WTC11 (cell line): ENCODE data around the gene TMEM184A. TPM values are rescaled to one million over a fixed set of nuclear protein-coding genes. Genes with fewer than 3 reads are reported as not detected.

Experiments
- ATAC-seq: fragments of 200-7000 bp; cut with Tn5 transposase; 2 replicates; pipeline ENCODE4 v1.10.0; 2021; ENCODE audit warnings: mild to moderate bottlenecking, moderate library complexity
- CTCF ChIA-PET: fragments of 300-600 bp; sonication (Branson Sonifier 250); formaldehyde crosslinking; loops from one replicate; lab custom pipeline; 2021; ENCODE audit warnings: antibody characterized with exemption; lab: Charles Lee
- POLR2A ChIA-PET: fragments of 350-600 bp; sonication (Branson Sonifier 250); formaldehyde crosslinking; loops from one replicate; lab custom pipeline; 2021; ENCODE audit warnings: antibody characterized with exemption; lab: Charles Lee
- DNase-seq: peaks from one replicate; pipeline ENCODE4 v3.0.0; 2021; ENCODE audit warnings: low spot score
- H3K27ac Mint-ChIP-seq: 2 replicates; pipeline ENCODE4 v1.8.0; 2021; ENCODE audit warnings: mixed read lengths
- H3K27me3 Mint-ChIP-seq: 2 replicates; pipeline ENCODE4 v1.8.0; 2021; ENCODE audit warnings: low read depth, mild to moderate bottlenecking, moderate library complexity, mixed read lengths
- H3K36me3 Mint-ChIP-seq: 2 replicates; pipeline ENCODE4 v1.8.0; 2021; ENCODE audit warnings: mixed read lengths
- H3K4me1 Mint-ChIP-seq: 2 replicates; pipeline ENCODE4 v1.8.0; 2022; ENCODE audit warnings: mixed read lengths
- H3K4me3 Mint-ChIP-seq: 2 replicates; pipeline ENCODE4 v1.8.0; 2021; ENCODE audit warnings: mild to moderate bottlenecking, moderate library complexity, mixed read lengths
- H3K9me3 Mint-ChIP-seq: 2 replicates; pipeline ENCODE4 v1.8.0; 2021; ENCODE audit warnings: mixed read lengths
- ATF1 ChIP-seq: sonication (generic); formaldehyde crosslinking; IDR thresholded peaks from 2 replicates; pipeline ENCODE4 v1.8.1; 2023; ENCODE audit warnings: mild to moderate bottlenecking, moderate library complexity, missing genetic modification reagents
- CREB1 ChIP-seq: sonication (generic); formaldehyde crosslinking; IDR thresholded peaks from 2 replicates; pipeline ENCODE4 v1.8.0; 2023; ENCODE audit warnings: mild to moderate bottlenecking, missing genetic modification reagents
- ELF4 ChIP-seq: sonication (generic); formaldehyde crosslinking; IDR thresholded peaks from 2 replicates; pipeline ENCODE4 v1.8.1; 2022; ENCODE audit warnings: low read depth, mild to moderate bottlenecking, moderate library complexity, missing genetic modification reagents
- HMGA2 ChIP-seq: fragments of 250-450 bp; sonication (Bioruptor Pico); IDR thresholded peaks from 2 replicates; pipeline ENCODE4 v1.4.0; 2021; ENCODE audit warnings: mild to moderate bottlenecking, moderate library complexity
- JUN ChIP-seq: sonication (generic); formaldehyde crosslinking; IDR thresholded peaks from 2 replicates; pipeline ENCODE4 v1.8.0; 2023; ENCODE audit warnings: mild to moderate bottlenecking, missing genetic modification reagents
- MXD4 ChIP-seq: fragments of 250-450 bp; sonication (Bioruptor Pico); IDR thresholded peaks from 2 replicates; pipeline ENCODE4 v1.8.0; 2021; ENCODE audit warnings: mild to moderate bottlenecking, moderate library complexity, borderline replicate concordance
- MYBL2 ChIP-seq: sonication (generic); formaldehyde crosslinking; IDR thresholded peaks from 2 replicates; pipeline ENCODE4 v1.8.1; 2023; ENCODE audit warnings: mild to moderate bottlenecking, moderate library complexity, missing genetic modification reagents
- NFE2L1 ChIP-seq: sonication (generic); formaldehyde crosslinking; IDR thresholded peaks from 2 replicates; pipeline ENCODE4 v1.8.1; 2023; ENCODE audit warnings: missing genetic modification reagents
- SMAD3 ChIP-seq: sonication (generic); formaldehyde crosslinking; IDR thresholded peaks from 2 replicates; pipeline ENCODE4 v1.8.0; 2022; ENCODE audit warnings: missing genetic modification reagents, mild to moderate bottlenecking, borderline replicate concordance
- SMAD4 ChIP-seq: sonication (generic); formaldehyde crosslinking; IDR thresholded peaks from 2 replicates; pipeline ENCODE4 v1.8.0; 2022; ENCODE audit warnings: mild to moderate bottlenecking, missing genetic modification reagents
- SP1 ChIP-seq: sonication (generic); formaldehyde crosslinking; conservative IDR thresholded peaks from 2 replicates; pipeline ENCODE4 v1.8.1; 2022; ENCODE audit warnings: missing genetic modification reagents
- TEAD1 ChIP-seq: sonication (generic); formaldehyde crosslinking; IDR thresholded peaks from 2 replicates; pipeline ENCODE4 v1.8.0; 2022; ENCODE audit warnings: mild to moderate bottlenecking, missing genetic modification reagents
- ZBTB21 ChIP-seq: sonication (generic); formaldehyde crosslinking; IDR thresholded peaks from 2 replicates; pipeline ENCODE4 v1.8.1; 2023; ENCODE audit warnings: mild to moderate bottlenecking, missing genetic modification reagents, borderline replicate concordance
- ZNF423 ChIP-seq: fragments of 250-450 bp; sonication (Bioruptor Pico); IDR thresholded peaks from 2 replicates; pipeline ENCODE4 v2.1.2; 2022; ENCODE audit warnings: mild to moderate bottlenecking, moderate library complexity
- total RNA-seq: library from RNA; stranded (reverse); gene quantifications from 3 replicates; pipeline ENCODE4 v1.2.3, GENCODE V29; 2021
- TF ChIP-seq, protein P1 (sequence below): sonication (generic); formaldehyde crosslinking; IDR thresholded peaks from 2 replicates; pipeline ENCODE4 v1.8.1; 2022; ENCODE audit warnings: low read depth, missing genetic modification reagents, borderline replicate concordance
- TF ChIP-seq, protein P2 (sequence below): fragments of 250-450 bp; sonication (Bioruptor Pico); IDR thresholded peaks from 2 replicates; pipeline ENCODE4 v1.8.0; 2021; ENCODE audit warnings: mild to moderate bottlenecking
- TF ChIP-seq, protein P3 (sequence below): fragments of 200-600 bp; IDR thresholded peaks from 2 replicates; pipeline ENCODE4 v1.8.0; 2022; ENCODE audit warnings: antibody characterized with exemption
- TF ChIP-seq, protein P4 (sequence below): sonication (generic); formaldehyde crosslinking; conservative IDR thresholded peaks from 2 replicates; pipeline ENCODE4 v1.8.1; 2022; ENCODE audit warnings: mild to moderate bottlenecking, missing genetic modification reagents
- TF ChIP-seq, protein P5 (sequence below): sonication (generic); formaldehyde crosslinking; IDR thresholded peaks from 2 replicates; pipeline ENCODE4 v1.8.0; 2022; ENCODE audit warnings: mild to moderate bottlenecking, missing genetic modification reagents
- TF ChIP-seq, protein P6 (sequence below): sonication (generic); formaldehyde crosslinking; IDR thresholded peaks from 2 replicates; pipeline ENCODE4 v1.8.1; 2022; ENCODE audit warnings: mild to moderate bottlenecking, missing genetic modification reagents, moderate library complexity, borderline replicate concordance

TMEM184A gene
- total RNA-seq, 1 experiment from 2014 or later, result 1.4 TPM

DNA sequence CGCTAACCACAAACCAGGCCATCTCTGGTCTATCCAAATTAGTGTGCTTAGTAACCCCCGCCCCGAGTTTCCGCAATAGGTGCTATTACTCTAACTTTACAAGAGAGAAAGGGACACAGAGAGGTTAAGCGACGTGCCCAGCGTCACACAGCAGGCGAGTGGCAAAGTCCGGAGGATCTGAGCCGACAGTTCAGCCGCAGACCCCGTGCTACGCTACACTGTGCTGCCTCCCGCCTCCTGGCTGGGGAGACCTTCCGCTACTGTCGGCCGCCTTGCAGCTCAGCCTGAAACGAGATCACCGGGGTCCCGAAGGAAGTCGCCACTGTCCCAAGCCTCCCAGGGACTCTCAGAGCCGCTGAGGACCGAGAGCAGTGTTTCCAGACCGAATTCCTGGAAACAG lies 52.6 kb downstream of the TMEM184A start:
- TF ChIP-seq, protein P1, sequence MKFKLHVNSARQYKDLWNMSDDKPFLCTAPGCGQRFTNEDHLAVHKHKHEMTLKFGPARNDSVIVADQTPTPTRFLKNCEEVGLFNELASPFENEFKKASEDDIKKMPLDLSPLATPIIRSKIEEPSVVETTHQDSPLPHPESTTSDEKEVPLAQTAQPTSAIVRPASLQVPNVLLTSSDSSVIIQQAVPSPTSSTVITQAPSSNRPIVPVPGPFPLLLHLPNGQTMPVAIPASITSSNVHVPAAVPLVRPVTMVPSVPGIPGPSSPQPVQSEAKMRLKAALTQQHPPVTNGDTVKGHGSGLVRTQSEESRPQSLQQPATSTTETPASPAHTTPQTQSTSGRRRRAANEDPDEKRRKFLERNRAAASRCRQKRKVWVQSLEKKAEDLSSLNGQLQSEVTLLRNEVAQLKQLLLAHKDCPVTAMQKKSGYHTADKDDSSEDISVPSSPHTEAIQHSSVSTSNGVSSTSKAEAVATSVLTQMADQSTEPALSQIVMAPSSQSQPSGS, result no peak
- TF ChIP-seq, protein P2, sequence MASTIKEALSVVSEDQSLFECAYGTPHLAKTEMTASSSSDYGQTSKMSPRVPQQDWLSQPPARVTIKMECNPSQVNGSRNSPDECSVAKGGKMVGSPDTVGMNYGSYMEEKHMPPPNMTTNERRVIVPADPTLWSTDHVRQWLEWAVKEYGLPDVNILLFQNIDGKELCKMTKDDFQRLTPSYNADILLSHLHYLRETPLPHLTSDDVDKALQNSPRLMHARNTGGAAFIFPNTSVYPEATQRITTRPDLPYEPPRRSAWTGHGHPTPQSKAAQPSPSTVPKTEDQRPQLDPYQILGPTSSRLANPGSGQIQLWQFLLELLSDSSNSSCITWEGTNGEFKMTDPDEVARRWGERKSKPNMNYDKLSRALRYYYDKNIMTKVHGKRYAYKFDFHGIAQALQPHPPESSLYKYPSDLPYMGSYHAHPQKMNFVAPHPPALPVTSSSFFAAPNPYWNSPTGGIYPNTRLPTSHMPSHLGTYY (CRISPR knock-in tag), result no peak
- TF ChIP-seq HMGA2 (CRISPR knock-in tag) (no peak), SMAD3 (CRISPR knock-in tag) (no peak), NFE2L1 (CRISPR knock-in tag) (no peak), SP1 (CRISPR knock-in tag) (no peak), MYBL2 (no peak), MXD4 (CRISPR knock-in tag) (no peak), ATF1 (CRISPR knock-in tag) (no peak), ZNF423 (no peak), JUN (no peak), ZBTB21 (CRISPR knock-in tag) (no peak), ELF4 (CRISPR knock-in tag) (no peak), TEAD1 (no peak), CREB1 (no peak), SMAD4 (no peak)
- TF ChIP-seq, protein P3, sequence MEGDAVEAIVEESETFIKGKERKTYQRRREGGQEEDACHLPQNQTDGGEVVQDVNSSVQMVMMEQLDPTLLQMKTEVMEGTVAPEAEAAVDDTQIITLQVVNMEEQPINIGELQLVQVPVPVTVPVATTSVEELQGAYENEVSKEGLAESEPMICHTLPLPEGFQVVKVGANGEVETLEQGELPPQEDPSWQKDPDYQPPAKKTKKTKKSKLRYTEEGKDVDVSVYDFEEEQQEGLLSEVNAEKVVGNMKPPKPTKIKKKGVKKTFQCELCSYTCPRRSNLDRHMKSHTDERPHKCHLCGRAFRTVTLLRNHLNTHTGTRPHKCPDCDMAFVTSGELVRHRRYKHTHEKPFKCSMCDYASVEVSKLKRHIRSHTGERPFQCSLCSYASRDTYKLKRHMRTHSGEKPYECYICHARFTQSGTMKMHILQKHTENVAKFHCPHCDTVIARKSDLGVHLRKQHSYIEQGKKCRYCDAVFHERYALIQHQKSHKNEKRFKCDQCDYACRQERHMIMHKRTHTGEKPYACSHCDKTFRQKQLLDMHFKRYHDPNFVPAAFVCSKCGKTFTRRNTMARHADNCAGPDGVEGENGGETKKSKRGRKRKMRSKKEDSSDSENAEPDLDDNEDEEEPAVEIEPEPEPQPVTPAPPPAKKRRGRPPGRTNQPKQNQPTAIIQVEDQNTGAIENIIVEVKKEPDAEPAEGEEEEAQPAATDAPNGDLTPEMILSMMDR, result no peak
- TF ChIP-seq, protein P4, sequence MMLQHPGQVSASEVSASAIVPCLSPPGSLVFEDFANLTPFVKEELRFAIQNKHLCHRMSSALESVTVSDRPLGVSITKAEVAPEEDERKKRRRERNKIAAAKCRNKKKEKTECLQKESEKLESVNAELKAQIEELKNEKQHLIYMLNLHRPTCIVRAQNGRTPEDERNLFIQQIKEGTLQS, result no peak
- TF ChIP-seq, protein P5, sequence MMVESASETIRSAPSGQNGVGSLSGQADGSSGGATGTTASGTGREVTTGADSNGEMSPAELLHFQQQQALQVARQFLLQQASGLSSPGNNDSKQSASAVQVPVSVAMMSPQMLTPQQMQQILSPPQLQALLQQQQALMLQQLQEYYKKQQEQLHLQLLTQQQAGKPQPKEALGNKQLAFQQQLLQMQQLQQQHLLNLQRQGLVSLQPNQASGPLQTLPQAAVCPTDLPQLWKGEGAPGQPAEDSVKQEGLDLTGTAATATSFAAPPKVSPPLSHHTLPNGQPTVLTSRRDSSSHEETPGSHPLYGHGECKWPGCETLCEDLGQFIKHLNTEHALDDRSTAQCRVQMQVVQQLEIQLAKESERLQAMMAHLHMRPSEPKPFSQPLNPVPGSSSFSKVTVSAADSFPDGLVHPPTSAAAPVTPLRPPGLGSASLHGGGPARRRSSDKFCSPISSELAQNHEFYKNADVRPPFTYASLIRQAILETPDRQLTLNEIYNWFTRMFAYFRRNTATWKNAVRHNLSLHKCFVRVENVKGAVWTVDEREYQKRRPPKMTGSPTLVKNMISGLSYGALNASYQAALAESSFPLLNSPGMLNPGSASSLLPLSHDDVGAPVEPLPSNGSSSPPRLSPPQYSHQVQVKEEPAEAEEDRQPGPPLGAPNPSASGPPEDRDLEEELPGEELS (CRISPR knock-in tag), result no peak
- TF ChIP-seq, protein P6, sequence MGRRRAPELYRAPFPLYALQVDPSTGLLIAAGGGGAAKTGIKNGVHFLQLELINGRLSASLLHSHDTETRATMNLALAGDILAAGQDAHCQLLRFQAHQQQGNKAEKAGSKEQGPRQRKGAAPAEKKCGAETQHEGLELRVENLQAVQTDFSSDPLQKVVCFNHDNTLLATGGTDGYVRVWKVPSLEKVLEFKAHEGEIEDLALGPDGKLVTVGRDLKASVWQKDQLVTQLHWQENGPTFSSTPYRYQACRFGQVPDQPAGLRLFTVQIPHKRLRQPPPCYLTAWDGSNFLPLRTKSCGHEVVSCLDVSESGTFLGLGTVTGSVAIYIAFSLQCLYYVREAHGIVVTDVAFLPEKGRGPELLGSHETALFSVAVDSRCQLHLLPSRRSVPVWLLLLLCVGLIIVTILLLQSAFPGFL (CRISPR knock-in tag), result no peak
- no peaks in the 10 kb centered on the region for H3K27me3 Mint-ChIP-seq
- ChIA-PET POLR2A (no interaction called here), CTCF (interaction anchor here (1.5 to 5.2 kb wide), 3 partner anchors 29 to 56 kb away, joined by 3 to 27 read pairs (median 7); partner anchors contain the start of gene TMEM184A)
- H3K36me3 Mint-ChIP-seq, result peaks cover 25% of the 10 kb centered on the region
- no peak for ATAC-seq
- H3K27ac Mint-ChIP-seq, result peak overlapping the region; percentile 36; the same call in 1 of the 2 replicates
- peaks cover 18% of the 10 kb centered on the region for H3K4me1 Mint-ChIP-seq
- H3K4me3 Mint-ChIP-seq, result peak overlapping the region; percentile 85
- H3K9me3 Mint-ChIP-seq, result no peaks in the 10 kb centered on the region
- DNase-seq, result no peak
